Stimulated activated CD4-positive, alpha-beta T cell treated with anti-CD3 and anti-CD28 coated beads, Interleukin-2, amount 100 ng/mL, for 24 hours (primary cell): Measurements from ENCODE around the gene MFSD1.
"Not testable (repeated sequence)": the region's sequence is repeated elsewhere in the genome, so short reads cannot be mapped to it uniquely, and the experiment has no call there.

Experiments
- DNase-seq, 2 donors: peaks; one replicate each; pipeline ENCODE4 v3.0.0-alpha.2; 2020

The MFSD1 gene

DNA sequence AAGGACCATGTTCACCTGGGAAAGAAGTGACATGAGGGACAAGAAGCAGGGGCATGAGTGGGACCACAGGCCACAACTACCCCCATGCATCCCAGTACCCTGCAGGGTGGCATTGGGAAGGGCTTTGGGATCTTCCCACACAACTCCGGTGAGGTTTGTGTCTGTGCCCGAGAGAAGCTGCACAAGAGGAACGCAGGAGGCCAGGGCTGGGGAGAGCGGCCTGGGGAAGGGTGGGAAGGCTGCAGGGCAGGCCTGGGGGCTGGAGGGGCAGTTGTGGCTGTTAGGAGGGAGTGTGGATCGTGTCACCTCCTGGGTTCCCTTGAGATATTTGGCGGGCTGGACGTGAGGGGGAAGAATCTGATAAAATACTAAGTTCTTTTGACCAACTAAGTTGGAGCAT lies 25.3 kb upstream of the MFSD1 start:
- no peak for DNase-seq

DNA sequence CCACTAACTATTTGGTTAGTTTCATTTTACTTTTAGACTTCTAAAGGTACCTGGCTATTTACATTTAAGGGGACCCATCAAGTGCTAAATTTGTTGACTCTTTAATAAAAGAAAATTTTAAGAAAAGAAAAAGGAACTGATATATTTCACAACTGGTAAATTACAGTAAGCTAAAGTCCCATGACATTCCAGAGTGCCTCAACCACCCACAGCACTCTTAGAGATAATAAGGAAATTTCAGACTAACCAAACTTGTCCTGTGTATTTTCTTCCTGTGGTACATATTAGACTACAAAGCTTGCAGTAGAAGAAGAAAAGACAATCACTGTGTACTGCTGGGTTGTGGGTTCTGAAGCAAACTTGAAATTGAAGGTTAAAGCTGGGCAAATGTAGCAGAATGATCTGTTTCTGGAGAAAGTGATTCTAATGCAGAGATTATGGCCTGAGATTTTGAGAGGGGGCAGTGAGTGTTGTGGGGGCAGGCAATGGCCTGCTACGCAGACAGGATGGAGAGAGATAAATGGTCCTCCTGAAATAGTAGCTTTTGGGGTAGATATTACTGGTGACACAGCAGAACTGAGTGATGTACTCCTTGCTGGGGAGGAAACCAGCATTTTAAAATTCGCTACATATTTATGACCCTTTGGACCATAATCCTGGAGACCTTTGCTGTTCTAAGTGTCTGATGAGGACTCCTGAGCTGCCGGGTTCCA lies 24.5 kb upstream of the MFSD1 start:
- no peak for DNase-seq

DNA sequence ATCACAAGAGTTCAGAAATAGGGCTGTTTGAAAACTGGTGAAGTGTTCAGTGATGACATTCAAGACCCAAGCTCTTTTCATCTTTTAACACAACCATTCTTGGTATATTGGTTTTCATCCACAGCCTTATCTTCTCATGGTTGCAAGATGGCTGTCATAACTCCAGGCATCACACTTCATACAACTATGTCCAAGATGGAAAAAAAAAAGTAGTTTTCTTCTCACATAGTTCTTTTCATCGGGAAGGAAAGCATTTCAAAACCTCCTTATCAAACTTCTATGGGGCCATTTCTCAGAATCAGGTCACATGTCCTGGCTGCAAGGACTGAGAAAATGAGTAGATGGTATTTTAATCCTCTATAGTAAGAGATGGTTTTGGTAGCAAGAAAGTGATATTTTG lies 21.1 kb upstream of the MFSD1 start:
- no peak for DNase-seq

DNA sequence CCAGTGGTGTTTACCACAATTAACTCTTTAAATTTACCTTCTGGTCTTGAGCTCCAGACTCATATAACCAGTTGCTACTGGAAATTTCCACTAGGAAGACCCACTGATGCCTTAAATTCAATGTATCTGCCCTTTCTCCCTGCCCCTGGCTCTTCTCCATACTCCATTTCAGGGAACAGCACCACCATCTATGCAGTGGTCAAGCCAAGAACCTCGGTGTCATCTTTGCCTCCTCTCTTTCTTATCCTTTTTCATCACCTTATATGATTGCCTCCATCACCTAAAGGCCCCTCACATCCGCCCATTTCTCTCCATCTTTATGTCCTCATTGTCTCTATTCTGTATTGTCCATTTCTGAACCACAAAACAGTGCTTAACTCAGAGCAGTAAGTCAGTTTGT lies 20.7 kb upstream of the MFSD1 start:
- DNase-seq: no peak

DNA sequence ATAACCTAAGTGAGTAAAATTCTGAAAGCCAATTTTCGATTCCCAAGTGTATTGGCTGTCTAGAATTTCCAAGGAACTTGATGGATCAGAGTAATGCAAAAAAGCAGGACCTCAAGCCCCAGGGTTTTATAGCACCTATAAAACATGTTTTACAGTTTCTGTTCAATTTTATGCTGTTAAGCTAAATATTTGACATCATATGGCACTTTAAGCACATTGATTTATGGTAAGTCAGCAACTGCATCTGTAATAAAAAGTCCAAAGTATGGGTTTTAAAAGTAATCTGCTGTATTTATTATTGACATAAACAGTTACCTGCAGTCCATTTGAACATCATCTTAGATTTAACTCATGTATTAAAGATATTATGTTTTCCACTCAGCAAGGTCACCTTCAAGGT lies 20.0 kb upstream of the MFSD1 start:
- DNase-seq: no peak

DNA sequence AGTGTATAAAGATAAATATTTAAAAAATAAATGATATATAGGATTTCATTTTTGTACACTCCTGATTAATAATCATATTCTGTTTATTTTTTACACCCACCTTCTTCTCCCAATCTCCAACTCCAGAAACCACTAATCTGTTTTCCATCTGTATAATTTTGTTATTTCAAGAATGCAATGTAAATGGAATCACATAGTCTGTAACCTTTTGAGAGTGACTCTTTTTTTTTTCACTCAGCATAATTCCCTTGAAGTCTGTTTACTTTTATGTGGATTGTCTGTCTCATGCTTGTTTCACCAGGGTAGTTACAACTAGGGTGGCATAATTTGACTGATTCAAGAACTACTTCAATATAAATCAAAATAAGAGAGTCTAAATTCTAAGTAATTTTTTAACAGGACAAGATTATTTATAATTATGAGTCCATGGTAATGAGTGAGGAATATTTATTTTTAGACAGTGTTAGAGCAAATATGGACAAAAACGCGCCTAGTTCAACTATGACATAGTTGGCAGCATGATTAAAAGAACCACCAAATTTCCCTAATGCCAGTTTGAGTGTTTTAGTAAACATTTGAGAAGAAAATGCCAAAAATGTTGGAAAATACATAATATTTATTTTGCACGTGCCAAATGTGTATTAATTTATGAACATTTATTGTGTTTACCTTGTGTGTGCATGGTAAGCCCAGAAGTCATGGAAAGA lies 19.4 kb upstream of the MFSD1 start:
- no peak for DNase-seq

DNA sequence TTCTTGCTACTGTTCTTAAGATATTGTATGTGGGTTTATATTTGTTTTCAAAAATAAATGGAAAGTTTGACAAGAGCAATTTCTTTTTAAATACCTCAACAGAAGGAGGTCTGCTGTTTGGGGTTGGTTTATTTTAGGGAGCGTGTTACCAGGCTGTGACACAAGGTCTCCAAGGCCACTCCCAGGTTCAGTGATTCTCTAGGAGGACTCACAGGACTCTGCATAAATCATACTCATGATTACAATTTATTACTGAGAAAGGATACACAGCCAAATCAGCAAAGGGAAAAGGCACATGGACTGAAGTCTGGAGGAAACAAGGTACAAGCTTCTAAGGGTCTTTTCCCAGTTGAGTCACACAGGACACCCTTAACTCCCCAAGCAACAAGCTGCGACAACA lies 18.8 kb upstream of the MFSD1 start:
- DNase-seq: no peak

DNA sequence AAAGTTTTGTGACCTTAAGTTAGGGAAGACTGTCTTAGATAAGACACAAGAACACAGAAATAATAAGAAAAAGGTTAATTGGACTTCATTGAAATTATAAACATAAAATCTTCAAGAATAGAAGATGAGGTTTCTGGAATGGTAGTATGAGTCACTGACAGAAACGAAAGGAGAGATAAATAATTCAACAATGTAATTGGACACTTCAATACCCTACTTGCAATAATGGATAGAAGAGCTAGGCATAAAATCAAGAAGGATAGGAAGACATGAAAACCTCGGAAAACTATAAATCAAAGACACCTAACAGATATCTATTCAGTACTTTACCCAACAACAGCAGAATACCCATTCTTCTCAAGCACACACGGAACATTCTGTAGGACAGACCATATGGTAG lies 15.9 kb upstream of the MFSD1 start:
- DNase-seq: no peak

DNA sequence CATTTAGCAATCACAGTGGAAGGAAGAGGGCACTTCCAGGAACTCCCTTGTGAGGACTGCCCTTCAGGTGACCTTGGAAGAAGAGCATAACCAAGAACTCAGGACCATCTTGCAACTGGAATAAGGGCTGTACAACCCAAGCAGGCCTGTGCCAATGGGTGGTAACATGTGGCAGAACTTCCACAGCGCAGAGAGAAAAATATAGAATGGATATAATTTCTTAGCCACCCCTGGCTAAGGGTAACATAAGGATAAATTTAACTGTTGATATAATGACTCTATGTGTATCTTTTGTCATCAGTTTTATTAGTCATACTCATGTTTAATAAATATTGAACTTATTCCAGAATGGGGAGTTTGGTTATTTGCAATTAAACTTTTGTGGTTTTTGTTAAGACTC lies 13.4 kb upstream of the MFSD1 start:
- no peak for DNase-seq

DNA sequence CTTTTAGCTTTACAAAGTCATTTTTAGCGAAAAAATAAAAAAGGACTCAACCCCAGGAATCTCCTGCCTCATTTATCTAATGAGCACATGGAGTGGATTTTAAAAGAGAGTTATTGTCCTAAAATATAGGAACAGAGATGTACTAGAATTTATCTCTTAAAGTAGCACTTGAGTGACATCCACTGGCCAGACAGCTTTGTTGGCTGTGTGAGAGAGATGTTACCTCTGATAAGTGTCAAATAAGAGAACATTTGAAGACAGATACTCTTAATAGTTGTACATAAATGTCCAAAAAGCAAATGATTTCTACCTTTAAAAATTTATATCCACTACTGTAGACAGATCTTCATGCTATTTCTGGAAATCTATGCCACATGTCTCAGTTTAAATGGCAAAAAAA lies 12.3 kb upstream of the MFSD1 start:
- DNase-seq: no peak

DNA sequence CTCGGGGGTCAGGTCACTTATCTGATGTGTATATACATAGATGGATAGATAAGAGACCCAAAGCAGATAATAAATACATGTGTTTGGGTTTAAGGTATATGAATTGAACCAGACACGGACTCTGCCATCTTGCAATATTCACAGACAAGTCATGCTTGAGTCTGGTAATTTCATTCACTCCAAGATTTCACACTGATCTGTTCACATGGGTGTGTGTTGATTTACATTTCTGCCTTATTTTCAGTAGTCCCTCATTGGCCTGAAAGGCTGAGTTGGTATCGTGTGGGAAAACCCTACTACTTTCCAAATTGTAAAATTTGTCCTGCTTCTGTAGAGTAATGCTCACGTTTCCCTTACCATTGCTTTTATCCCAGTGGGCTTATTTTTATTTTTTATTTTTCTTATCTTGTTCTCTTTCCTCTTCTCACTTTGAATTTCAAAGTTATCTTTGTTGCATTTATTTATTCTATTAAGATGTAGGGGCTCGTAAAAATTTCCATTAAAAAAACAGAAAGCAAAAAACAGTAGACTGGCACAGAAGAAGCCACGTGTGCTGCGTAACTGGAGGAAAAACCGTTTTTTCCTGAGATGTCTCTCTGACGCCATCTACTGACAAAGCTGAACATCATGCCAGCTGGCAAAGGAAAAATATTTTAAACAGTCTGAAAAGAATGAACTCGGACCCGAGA lies 10.8 kb upstream of the MFSD1 start:
- DNase-seq: peak; percentile 16 to 23

DNA sequence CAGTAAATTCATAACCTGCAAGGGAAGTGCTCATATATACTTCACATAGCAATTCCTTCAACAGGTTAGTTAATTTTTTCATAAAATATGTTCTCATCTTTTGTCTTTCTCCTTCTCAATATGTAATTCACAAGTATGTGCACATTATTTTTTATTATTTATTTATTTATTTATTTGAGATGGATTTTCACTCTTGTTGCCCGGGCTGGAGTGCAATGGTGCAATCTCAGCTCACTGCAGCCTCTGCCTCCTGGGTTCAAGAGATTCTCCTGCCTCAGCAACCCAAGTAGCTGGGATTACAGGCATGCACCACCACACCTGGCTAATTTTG lies 10.3 kb upstream of the MFSD1 start:
- DNase-seq: not testable (repeated sequence)

DNA sequence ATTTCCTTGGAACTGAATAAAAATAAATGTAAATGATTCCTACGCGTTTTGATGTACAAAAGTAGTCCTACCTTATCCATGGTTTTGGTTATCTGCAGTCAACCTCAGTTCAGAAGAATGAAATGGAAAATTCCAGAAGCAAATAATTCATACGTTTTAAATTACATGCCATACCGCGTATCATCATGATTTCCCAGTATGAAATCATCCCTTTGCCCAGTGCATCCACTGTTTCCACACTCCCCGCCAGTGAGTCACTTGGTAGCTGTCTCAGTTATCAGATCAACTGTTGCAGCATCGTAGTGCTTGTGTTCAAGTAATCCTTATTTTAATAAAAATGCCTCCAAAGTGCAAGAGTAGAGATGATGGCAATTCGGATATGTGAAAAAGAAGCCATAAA lies 9.1 kb upstream of the MFSD1 start:
- DNase-seq: no peak

DNA sequence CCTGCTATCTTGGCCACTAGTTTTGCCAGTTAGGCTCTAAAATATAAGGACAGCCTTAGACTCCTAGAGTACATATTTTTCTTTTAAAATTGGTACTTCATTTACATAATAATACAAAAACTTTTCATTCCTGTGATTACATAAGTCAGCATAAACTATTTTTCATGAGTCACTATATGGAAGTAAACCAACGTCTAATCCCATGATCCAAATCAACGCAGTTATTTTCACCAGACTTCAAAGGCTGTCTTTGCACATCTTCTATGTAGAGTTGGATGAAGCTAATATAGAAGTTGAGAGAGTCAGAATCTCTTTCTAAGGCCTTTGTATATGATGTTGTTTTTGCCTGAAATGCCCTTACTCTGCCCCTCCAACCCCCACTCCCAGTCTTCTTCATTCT lies 7.6 kb upstream of the MFSD1 start:
- no peak for DNase-seq

DNA sequence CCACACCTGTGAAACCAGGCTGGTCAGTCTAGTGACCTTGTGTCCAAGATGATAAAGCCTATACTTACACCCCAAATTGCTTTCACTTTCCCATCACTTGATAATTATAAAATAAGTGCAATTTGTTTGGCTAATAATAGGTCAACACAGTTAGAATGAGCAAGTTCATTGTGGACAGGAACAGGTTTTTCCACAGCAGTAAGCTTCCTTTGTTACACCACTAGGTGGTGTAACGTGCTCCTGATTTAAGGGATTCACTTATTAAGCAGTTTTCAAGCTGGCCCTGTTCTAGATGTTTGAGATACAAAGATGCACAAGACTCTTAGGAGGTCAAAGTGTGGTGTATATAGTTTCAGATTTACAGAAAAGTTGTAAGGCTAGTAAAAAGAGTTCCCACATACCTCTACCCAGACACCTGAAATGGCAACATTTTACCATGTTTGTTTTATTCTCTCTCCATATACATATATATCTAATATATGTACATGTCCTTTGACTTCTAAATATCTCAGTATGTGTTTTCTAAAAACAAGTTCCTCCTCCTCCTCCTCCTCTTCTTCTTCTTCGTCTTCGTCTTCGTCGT lies 6.8 kb upstream of the MFSD1 start:
- no peak for DNase-seq

DNA sequence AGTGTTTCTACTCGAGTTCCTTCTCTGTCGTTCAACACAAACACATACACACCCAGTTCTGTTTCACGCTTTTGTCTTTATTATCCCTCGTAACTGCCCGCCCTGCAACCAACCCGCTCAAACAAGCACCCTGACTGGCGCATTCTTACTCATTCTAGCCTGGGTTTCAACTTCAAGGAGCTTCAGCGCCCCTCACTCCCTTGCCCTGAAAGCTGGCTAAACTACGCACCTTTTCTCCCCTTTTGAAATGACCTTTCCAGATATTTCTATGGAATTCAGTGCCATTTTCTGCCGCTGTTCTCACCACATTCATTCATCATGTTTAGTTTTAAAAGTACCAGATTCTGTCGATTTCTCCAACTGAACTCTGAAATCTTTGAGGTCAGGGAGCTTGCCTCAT lies 653 bp upstream of the MFSD1 start:
- peak in 1 of 2 donors; percentile 3 for DNase-seq

DNA sequence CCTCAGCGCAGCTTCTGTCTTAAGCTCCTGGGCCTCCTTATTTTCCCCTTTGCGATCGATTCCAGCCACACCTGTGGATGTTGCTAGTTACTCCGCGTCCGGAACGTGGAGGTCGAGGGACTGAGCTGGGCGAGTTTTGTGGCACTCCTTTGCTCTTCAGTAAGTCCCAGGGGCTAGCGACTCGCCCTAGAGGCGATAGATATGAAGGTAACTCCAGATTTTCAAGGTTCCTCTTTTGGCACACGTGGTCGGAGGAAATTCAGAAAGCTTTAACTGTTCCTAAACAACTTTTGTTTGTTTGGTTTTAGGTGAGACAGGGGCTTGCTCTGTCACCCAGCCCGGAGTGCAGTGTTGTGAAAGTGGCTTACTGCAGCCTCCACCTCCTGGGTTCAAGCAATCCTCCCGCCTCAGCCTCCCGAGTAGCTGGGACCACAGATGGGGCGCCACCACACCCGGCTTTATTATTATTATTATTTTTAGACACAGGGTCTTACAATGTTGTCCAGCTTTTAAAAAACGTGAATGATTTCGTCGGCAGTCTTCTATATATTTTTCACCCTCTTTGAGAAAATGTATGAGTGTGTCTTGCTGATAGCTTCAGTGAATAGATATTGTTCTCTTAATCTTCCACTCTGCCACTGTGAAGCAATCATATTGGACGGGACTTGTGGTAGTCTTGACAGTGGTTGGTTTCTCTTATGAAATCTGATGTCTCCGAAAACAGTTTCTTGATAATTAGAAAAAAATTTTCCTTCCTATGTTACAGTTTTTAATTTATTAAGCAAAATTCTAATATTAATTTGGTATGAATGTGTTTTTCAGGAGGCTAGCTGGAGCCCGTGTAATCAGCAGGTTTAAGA lies 785 bp downstream of the MFSD1 start:
- no peak for DNase-seq

DNA sequence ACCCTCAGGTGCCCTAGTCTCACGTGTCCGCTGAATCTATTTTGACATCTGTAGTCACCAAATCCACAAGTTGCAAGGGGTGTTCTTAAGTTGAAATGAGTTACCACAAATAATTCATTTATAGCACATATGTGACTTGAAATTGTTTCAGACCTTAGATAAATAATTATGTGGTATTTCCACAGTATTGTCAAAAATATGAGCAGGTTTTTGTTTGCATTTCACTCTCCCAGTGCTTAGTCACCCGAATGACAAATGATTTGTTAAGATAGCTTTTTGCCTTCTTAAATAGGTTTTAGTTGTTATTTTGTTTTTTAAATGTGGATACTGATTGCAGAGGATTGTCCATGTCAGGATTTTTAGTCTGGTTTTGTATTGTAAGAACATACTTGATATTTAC lies 2.6 kb downstream of the MFSD1 start:
- DNase-seq: no peak

DNA sequence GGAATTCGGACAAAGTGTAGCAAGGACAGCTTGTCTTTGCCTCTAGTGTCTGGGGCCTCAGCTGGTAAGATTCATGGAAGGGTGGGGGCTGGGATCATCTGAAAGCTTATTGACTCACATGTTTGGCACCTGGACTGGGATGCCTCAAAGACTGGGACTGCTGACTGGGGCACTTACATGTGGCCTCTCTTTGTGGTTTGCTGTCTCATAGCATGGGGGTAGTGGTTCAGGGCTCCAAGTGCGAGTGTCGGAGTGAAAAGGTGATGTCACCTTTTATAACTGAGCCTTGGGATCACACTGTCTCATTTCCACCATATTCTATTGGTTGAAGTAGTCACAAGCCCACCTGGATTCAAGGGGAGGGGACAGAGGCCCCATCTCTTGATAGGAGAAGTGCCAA lies 6.8 kb downstream of the MFSD1 start:
- DNase-seq: no peak

DNA sequence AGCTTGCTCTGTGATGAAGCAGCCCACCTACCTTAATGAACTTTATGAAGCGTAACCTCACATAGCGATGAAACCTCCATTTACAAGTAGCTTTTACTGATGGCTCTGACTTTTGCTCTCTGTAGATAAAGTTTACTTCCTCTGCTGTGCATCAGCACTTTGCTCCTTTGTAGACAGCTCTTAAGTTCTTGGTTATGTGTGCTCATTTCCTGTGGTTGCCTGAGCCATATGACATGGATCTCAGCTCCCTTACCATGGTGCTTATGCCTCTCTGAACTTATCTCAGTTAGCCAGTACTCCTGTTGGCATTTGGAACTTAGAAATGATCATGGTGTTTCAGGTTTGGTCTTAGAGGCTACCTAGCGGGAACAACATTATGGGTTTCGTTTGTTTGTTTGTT lies 7.8 kb downstream of the MFSD1 start:
- DNase-seq: no peak

DNA sequence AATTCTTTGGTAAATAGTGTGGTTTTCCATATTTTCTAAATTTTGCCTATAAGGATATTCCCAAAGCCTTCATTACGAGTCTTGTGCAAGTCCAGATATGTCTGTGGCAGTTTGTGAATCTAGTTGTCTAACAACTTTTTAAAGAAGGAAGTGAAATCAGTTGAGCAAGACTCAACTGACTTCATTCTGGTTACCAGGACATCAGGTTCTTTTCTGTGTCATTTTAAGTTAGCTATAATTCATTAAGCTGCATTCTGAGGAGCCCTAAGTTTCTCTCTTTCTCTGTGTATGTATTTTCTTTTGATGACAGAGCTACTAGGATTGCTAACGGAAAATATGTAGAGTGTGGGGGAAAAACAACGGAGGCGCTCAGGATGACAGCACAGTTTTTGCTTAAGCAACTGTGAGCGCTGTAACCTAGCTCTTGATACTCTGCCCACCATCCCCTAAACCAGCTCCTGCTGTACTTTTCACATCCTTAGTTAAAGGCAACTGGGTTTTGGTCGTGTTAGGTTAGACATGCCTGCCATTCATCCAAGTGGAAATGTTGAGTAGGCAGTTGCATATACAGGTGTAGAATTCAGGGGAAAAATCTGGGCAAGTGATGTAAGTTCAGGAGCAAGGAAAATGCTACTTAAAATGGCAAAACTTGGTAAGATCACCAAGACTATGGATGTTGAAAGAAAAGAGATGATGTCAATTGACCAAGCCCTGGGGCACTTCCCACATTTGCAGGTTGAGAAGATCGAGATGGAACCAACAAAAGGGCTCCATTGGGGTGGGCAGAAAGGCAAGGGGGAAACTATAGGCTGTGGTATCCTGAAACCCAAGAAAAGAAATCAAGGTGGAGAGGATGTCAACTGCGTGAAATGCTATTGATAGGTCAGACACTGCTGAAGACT lies 9.2 kb downstream of the MFSD1 start:
- DNase-seq: no peak

DNA sequence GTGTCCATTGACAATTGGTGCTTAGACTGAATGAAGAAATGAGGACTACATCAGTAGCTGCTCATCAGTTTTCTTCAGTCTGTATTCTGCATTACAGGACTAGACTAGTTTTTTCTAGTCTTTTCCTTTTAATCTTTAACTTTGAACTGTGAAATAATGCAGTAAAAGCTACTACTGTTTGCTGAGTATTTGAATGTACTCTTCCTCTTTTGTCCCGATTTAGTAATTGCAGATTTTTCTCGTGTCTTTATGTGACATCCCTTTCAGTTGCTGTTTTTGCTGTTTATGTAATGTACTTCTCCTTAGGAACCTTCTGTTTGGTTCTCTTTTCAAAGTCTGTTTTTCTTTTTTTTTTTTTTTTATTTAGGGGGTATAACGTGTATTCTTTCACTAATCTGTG lies 17.4 kb downstream of the MFSD1 start:
- DNase-seq: no peak
